H1 (cell line): ENCODE measurements around the gene DENND11. TPM values are rescaled to one million over a fixed set of nuclear protein-coding genes. Genes with fewer than 3 reads are reported as not detected.

Experiments
- CTCF ChIA-PET: fragments of 300-600 bp; sonication (Branson Sonifier 250); formaldehyde crosslinking; loops from one replicate; lab custom pipeline; 2021; ENCODE audit not compliant: partially characterized antibody; lab: Charles Lee
- POLR2A ChIA-PET: fragments of 300-600 bp; sonication (Branson Sonifier 250); formaldehyde crosslinking; loops from one replicate; lab custom pipeline; 2021; ENCODE audit warnings: inconsistent platforms; ENCODE audit not compliant: partially characterized antibody; lab: Charles Lee
- DNase-seq, 2 experiments: peaks; one replicate each; pipeline versions ENCODE4 v3.0.0 to v3.0.0-alpha.2; 2010 to 2022; ENCODE audit warnings: low spot score in 2 of 2, low read depth in 1 of 2, mixed read lengths in 1 of 2
- FAIRE-seq: peaks from 2 replicates; lab custom pipeline; 2011; peaks lifted over from hg19 to GRCh38; lab: Jason Lieb, UNC
- H2AFZ ChIP-seq: 2 replicates; pipeline ENCODE4 v1.8.1; 2012; ENCODE audit warnings: low read length, inconsistent platforms
- H2AK5ac ChIP-seq: 2 replicates; pipeline ENCODE4 v1.6.1; 2013; ENCODE audit warnings: low read depth, low read length
- H2BK120ac ChIP-seq: replicated peaks from 2 replicates; pipeline ENCODE3; 2013; ENCODE audit warnings: low read depth, low read length, inconsistent platforms
- H2BK12ac ChIP-seq: 2 replicates; pipeline ENCODE4 v1.6.1; 2013; ENCODE audit warnings: low read depth, low read length
- H2BK15ac ChIP-seq: 2 replicates; pipeline ENCODE4 v1.6.1; 2013; ENCODE audit warnings: low read length
- H2BK20ac ChIP-seq: 2 replicates; pipeline ENCODE4 v1.6.1; 2013; ENCODE audit warnings: low read length
- H2BK5ac ChIP-seq: 2 replicates; pipeline ENCODE4 v1.6.1; 2013; ENCODE audit warnings: low read depth, low read length
- H3K14ac ChIP-seq: 2 replicates; pipeline ENCODE4 v1.6.1; 2013; ENCODE audit warnings: inconsistent platforms; ENCODE audit not compliant: insufficient read length
- H3K18ac ChIP-seq: 2 replicates; pipeline ENCODE4 v1.6.1; 2013; ENCODE audit warnings: low read length; ENCODE audit errors: extremely low read depth
- H3K23ac ChIP-seq: 2 replicates; pipeline ENCODE4 v1.6.1; 2013; ENCODE audit warnings: inconsistent platforms; ENCODE audit not compliant: insufficient read length
- H3K23me2 ChIP-seq: 2 replicates; pipeline ENCODE4 v1.6.1; 2013; ENCODE audit warnings: low read depth, low read length
- H3K27ac ChIP-seq: 2 replicates; pipeline ENCODE4 v1.6.1; 2011; ENCODE audit warnings: low read depth, low read length, inconsistent platforms
- H3K27me3 ChIP-seq, 4 experiments: replicated peaks in 1 of 4; 1 replicate in 1 of 4; 2 replicates in 3 of 4; pipeline versions ENCODE4 v1.6.1 to v1.8.1; 2011 to 2013; ENCODE audit warnings: low read length in 3 of 4, mild to moderate bottlenecking in 3 of 4, inconsistent platforms in 2 of 4, mixed read lengths in 2 of 4, moderate library complexity in 1 of 4; ENCODE audit not compliant: control insufficient read depth in 3 of 4, insufficient read depth in 3 of 4; ENCODE audit errors: extremely low read depth in 1 of 4
- H3K36me3 ChIP-seq, 4 experiments: 2 replicates each; pipeline versions ENCODE4 v1.6.1 to v1.8.1; 2011 to 2013; ENCODE audit warnings: mild to moderate bottlenecking in 4 of 4, low read length in 3 of 4, moderate library complexity in 2 of 4, control low read depth in 1 of 4, inconsistent platforms in 1 of 4; ENCODE audit not compliant: insufficient read depth in 4 of 4, control insufficient read depth in 2 of 4
- H3K4ac ChIP-seq: replicated peaks from 2 replicates; pipeline ENCODE3; 2013; ENCODE audit warnings: low read length, low read depth, mixed read lengths, inconsistent platforms; ENCODE audit not compliant: insufficient read length
- H3K4me1 ChIP-seq, 4 experiments: replicated peaks in 1 of 4; 1 replicate in 1 of 4; 2 replicates in 3 of 4; pipeline versions ENCODE4 v1.6.1 to v1.8.1; 2011 to 2013; ENCODE audit warnings: low read length in 3 of 4, inconsistent platforms in 2 of 4, mixed read lengths in 1 of 4; ENCODE audit not compliant: insufficient read depth in 4 of 4, control insufficient read depth in 3 of 4
- H3K4me2 ChIP-seq, 2 experiments: 2 replicates each; pipeline versions ENCODE4 v1.6.1 to v1.8.1; 2011 to 2013; ENCODE audit warnings: low read depth in 2 of 2, low read length in 2 of 2, control low read depth in 1 of 2, inconsistent platforms in 1 of 2, mild to moderate bottlenecking in 1 of 2; ENCODE audit not compliant: insufficient read depth in 1 of 2
- H3K4me3 ChIP-seq, 4 experiments: fragments of 200-600, 300-600 bp in 1 of 4; sonication (generic), shearing (Covaris generic), sonication (Bioruptor Twin) in 1 of 4; 2 replicates each; pipeline versions ENCODE4 v1.5.1 to v1.8.1; 2011 to 2016; ENCODE audit warnings: low read length in 4 of 4, low read depth in 3 of 4, control low read depth in 2 of 4, inconsistent platforms in 2 of 4, mild to moderate bottlenecking in 2 of 4, mixed read lengths in 1 of 4, moderate library complexity in 1 of 4; ENCODE audit not compliant: insufficient read depth in 2 of 4; ENCODE audit errors: extremely low read depth in 1 of 4
- H3K56ac ChIP-seq: replicated peaks from 2 replicates; pipeline ENCODE3; 2013; ENCODE audit warnings: low read depth, mild to moderate bottlenecking, mixed read lengths, low read length, inconsistent platforms; ENCODE audit not compliant: insufficient read length
- H3K79me1 ChIP-seq: 2 replicates; pipeline ENCODE4 v1.6.1; 2013; ENCODE audit warnings: low read depth, low read length, control low read depth
- H3K79me2 ChIP-seq, 2 experiments: 2 replicates each; pipeline versions ENCODE4 v1.6.1 to v1.8.1; 2012 to 2013; ENCODE audit warnings: low read length in 2 of 2, mild to moderate bottlenecking in 2 of 2, inconsistent platforms in 1 of 2; ENCODE audit not compliant: insufficient read depth in 2 of 2, control insufficient read depth in 1 of 2
- H3K9ac ChIP-seq, 4 experiments: replicated peaks in 1 of 4; 1 replicate in 1 of 4; 2 replicates in 3 of 4; pipeline versions ENCODE4 v1.6.1 to v1.8.1; 2011 to 2013; ENCODE audit warnings: low read depth in 3 of 4, low read length in 3 of 4, control low read depth in 2 of 4, mild to moderate bottlenecking in 2 of 4, moderate library complexity in 2 of 4, inconsistent platforms in 1 of 4; ENCODE audit errors: extremely low read depth in 1 of 4
- H3K9me3 ChIP-seq, 2 experiments: 2 replicates each; pipeline versions ENCODE4 v1.6.1 to v1.8.1; 2012 to 2013; ENCODE audit warnings: mild to moderate bottlenecking in 2 of 2, moderate library complexity in 2 of 2, control low read depth in 1 of 2, inconsistent platforms in 1 of 2, low read depth in 1 of 2, low read length in 1 of 2, mixed read lengths in 1 of 2; ENCODE audit not compliant: insufficient read depth in 2 of 2
- H4K20me1 ChIP-seq, 2 experiments: replicated peaks in 1 of 2; 2 replicates each; pipeline versions ENCODE3 to v1.8.1; 2011 to 2013; ENCODE audit warnings: inconsistent platforms in 2 of 2, low read length in 2 of 2, mild to moderate bottlenecking in 1 of 2; ENCODE audit not compliant: insufficient read depth in 2 of 2, control insufficient read depth in 1 of 2
- H4K5ac ChIP-seq: 2 replicates; pipeline ENCODE4 v1.6.1; 2013; ENCODE audit warnings: low read length, low read depth, mixed read lengths, inconsistent platforms; ENCODE audit not compliant: insufficient read length
- H4K8ac ChIP-seq: 2 replicates; pipeline ENCODE4 v1.8.0; 2013; ENCODE audit warnings: mild to moderate bottlenecking, moderate library complexity, low read length, inconsistent platforms; ENCODE audit not compliant: insufficient read depth; ENCODE audit errors: extremely low read depth
- H4K91ac ChIP-seq: replicated peaks from 2 replicates; pipeline ENCODE3; 2013; ENCODE audit warnings: low read length, mixed read lengths, inconsistent platforms; ENCODE audit not compliant: insufficient read length
- KDM5A ChIP-seq: fragments of 200-600 bp; IDR thresholded peaks from 2 replicates; pipeline ENCODE4 v1.7.1; 2012; ENCODE audit warnings: mild to moderate bottlenecking, low read length, inconsistent platforms, mixed read lengths
- RAD21 ChIP-seq, 2 experiments: IDR thresholded peaks in 1 of 2; conservative IDR thresholded peaks in 1 of 2; 2 replicates each; pipeline ENCODE4 v1.6.1; 2011; ENCODE audit warnings: low read depth in 2 of 2, low read length in 2 of 2, improper control_type of control experiment in 1 of 2, inconsistent platforms in 1 of 2, mild to moderate bottlenecking in 1 of 2, moderate library complexity in 1 of 2
- WGBS, 2 experiments: shearing (Covaris generic) in 1 of 2; methylation state at CpG; one replicate each; pipeline versions ENCODE4 v1.1.6 to v1.1.7; 2013 to 2015; ENCODE audit warnings: low lambda C conversion rate in 2 of 2, mixed read lengths in 2 of 2, inconsistent platforms in 1 of 2, low coverage in 1 of 2, missing lambda C conversion rate in 1 of 2; ENCODE audit not compliant: insufficient replicate concordance in 2 of 2, insufficient coverage in 1 of 2, insufficient read length in 1 of 2; ENCODE audit errors: extremely low coverage in 1 of 2, missing lambda C conversion rate in 1 of 2; 5-methylcytosine and 5-hydroxymethylcytosine counted together
- polyA plus RNA-seq, 7 experiments: library from polyadenylated mRNA; depleted of rRNA in 3 of 7; stranded (reverse) in 5 of 7; unstranded in 2 of 7; fragments of >200 nt in 5 of 7; fragments of 200-250 nt in 2 of 7; gene quantifications; 1 replicate in 5 of 7; 2 replicates in 1 of 7; 4 replicates in 1 of 7; pipeline versions ENCODE4 v1.2.1 to v1.2.3, GENCODE V29; 2011 to 2013; ENCODE audit warnings: missing spikeins in 2 of 7, mixed read lengths in 2 of 7
- total RNA-seq: library from RNA; stranded (reverse); fragmentation: NEBNext Ultra II Directional; extraction: Animal tissue kit (Norgen Biotek cat#: 25700); gene quantifications from 2 replicates; pipeline ENCODE4 v1.2.1, GENCODE V29; 2021

The DENND11 gene
- total and polyA plus RNA-seq, 2 of the 8 experiments (the other 6 are each of a cell fraction or from before 2014, with no cell fraction given): 8.0 to 26.8 TPM

DNA sequence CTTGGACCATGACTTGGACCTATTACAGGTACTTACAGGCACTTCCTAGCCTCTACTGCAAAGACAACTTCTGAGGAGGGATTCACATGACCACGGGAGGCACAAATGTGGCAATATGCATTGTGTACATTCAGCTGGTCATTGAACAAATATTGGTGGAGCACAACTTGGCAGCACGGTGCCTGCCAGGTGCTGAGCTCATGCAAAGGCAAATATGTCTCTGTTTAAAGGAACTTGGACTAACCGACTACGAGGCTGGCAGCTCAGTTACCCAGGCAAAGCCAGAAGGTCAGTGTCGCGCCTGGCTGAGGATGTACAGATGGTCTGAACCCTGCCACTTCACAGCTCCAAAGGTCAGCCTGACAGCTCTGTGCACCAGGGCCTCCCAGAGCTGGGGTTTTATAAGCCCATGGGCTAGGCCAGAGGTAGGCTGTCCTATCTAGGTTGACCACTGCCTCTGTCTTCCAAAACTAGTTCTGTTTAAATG, 6.1 kb downstream of the DENND11 start:
- Histone ChIP-seq H3K36me3 (no peaks in the 10 kb centered on the region; a peak in 1 of 8 replicates), H2BK12ac (no peak overlapping the region), H3K4me2 (no peak overlapping the region), H3K4me1 (peaks cover 0 to 20% (median 14%) of the 10 kb centered on the region in 4 experiments; a peak in 6 of 7 replicates), H3K23ac (no peak overlapping the region), H3K79me1 (peaks cover 2% of the 10 kb centered on the region; the same call in 1 of the 2 replicates), H3K27me3 (no peaks in the 10 kb centered on the region), H4K5ac (no peak overlapping the region), H3K23me2 (0 out of 2 replicates have a peak, but pooled peaks cover 2% of the 10 kb centered on the region), H4K8ac (no peak overlapping the region), H3K18ac (no peak overlapping the region), H4K91ac (no peak overlapping the region), H3K56ac (no peak overlapping the region), H4K20me1 (peaks cover 0 to 10% of the 10 kb centered on the region in 2 experiments), H2AK5ac (no peak overlapping the region), H2BK20ac (no peak overlapping the region), H3K79me2 (peaks cover 0 to 83% of the 10 kb centered on the region in 2 experiments; a peak in 2 of 4 replicates), H3K9ac (no peak overlapping the region; a peak in 1 of 7 replicates), H2BK120ac (no peak overlapping the region), H2AFZ (no peak overlapping the region), H3K14ac (no peak overlapping the region), H3K9me3 (no peaks in the 10 kb centered on the region), H3K4me3 (no peak overlapping the region), H3K4ac (no peak overlapping the region), H2BK5ac (no peak overlapping the region), H2BK15ac (no peak overlapping the region), H3K27ac (0 out of 2 replicates have a peak overlapping the region, but pooled peaks have one; percentile 20)
- ChIA-PET POLR2A (interaction anchor here (0.8 to 1.2 kb wide), 2 partner anchors 42 to 66 kb away, joined by 3 read pairs; partner anchors contain the start of gene SSBP1), CTCF (interaction anchor here (0.6 to 2.3 kb wide), 6 partner anchors 8 to 44 kb away, joined by 3 to 13 read pairs (median 4); partner anchors contain the start of gene SSBP1)
- DNase-seq (no peak), FAIRE-seq (no peak)
- WGBS, 2 experiments: 86% methylated on average over 6 of the region's 6 CpGs; no CpG with 5 or more reads in 1 of the 2 experiments
- TF ChIP-seq KDM5A: no peak
- TF ChIP-seq RAD21 (IDR thresholded peaks at IDR 0.05 in 1 of 2, conservative IDR thresholded peaks at IDR 0.05 in 1 of 2; ENCODE audit: low read depth in 2 of 2, low read length in 2 of 2): no peak
